Suppressor macrophage treated with lipopolysaccharide for 4 hours (primary cell): ENCODE data around the gene NOS1AP.
"Not testable (repeated sequence)": the region's sequence is repeated elsewhere in the genome, so short reads cannot be mapped to it uniquely, and the experiment has no call there.

Experiments
- DNase-seq: peaks from one replicate; pipeline ENCODE4 v3.0.0-alpha.2; 2020

Gene NOS1AP

DNA sequence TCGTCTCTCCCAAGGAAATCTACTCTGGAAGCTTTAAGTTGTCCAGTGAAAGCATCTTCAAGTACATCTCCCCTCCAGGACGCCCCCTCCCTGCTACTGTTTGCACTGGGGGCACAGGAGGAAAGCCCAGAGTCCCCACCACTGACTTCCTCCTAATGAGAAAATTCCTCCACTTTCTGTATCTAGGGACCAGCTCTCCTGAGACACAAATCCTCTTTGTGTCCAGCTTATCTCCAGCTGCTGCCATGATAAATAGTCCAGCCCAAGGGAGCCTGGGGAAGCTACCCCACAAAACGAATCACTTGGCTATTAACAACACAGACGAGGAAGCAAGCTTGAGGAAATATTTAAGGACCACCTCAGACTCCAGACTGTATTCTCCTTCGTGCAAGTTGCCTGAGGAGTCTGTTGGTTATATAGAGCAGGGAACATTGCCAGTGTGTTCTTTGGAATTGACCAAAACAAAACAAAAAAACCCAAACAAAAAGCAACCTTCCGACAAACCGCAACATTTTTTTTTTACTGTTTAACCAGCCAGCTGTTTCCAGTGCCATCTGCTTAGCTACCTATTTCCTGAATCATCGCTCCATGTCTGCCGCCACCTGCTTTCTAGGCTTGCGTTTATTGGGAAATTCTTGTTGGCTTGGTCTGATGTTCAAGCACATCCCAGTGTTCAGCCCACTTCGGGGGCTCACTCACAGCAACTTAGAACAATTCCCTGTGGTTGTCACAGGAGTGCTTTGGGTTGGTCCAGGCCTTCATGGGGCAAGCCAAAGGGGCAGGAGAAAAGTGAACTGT is 319.7 kb downstream of the NOS1AP start:
- no peak for DNase-seq

DNA sequence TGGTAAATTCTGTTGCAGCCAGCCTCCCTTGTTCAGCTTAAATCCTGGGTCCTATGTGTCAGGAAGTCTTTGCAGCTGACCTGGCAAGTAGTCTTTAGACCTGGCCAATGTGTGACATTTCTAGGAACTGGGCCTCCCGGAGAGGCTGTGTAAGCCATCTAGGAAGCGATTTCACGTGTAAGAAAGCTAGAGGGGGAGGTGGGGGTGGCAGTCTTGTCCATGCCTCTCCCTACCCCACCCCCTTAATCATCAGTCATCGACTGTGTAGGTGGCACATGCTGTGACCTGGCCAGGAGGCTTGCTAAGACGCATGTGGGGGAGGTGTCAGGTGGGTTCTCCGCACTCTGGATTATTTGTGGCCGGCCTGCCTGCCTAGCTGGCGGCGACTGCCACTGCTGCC is 320.5 kb downstream of the NOS1AP start:
- DNase-seq = no peak

DNA sequence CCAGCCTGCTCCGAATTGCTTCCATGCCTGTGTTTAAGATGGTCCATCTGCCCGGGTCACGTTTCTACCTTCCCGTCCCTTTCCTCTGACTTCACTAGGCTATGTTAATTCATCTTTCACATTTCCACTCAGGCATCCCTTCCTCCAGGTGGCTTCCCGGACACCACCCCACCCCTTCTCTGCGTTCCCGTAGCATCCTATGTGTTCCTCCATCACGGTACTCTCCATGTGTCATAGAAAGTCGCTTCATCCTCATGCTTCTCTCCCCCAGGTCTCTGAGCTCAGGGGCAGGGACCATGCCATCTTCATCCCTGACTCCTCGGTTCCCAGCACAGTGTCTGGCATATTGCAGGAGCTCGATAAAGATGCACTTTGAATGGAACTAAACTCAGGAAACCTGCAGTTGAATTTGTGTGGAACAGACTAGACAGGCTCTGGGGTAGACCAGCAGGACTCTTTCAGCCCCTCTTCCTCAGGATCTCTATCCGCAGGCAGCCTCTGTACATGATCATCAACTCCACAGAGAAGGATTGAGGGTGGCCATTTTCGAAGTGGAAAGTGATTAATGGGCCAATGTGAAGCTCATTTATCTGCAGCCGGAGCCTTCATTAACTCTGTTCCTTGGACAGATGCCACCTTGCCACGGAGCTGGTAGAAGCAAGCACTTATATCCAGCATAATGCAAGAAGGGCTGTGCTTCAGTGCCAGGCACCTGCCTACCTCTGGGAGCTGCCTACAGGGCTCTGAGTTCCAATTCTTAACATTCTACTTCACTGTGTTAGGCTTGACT is 321.1 kb downstream of the NOS1AP start:
- no peak for DNase-seq

DNA sequence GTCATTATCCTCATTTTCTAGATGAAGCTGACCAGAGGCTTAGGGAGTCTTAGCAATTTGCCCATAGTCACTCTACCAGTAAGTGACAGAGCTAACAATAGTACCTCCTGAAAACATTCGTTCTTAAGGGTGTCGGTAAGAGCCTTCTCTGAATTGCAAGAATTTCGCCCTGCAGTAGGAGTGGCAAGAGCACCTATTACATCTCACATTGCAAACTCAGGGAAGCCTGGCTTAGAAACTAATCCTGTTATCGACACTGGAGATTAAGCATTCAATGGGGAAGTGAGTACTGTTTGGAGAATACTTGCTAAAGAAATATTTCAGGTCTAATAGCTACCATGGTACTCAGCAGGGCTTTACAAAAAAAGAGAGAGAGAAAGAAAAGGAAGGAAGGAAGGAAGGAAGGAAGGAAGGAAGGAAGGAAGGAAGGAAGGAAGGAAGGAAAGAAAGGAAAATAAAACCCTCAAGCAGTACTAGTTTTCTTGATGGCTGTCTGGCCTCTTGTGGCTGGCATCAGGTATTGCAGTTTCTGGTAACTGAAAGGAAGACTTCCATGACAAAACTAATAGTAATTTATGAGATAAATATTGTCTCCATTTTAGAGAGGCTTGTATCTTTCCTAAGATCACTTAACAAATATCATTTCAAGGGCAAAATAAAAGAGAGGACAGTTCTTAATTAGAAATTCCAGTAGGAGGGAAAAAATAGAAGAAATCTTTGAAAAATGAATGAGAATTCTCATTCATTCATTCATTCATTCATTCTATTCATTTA is 322.5 kb downstream of the NOS1AP start:
- peak; percentile 58 for DNase-seq

DNA sequence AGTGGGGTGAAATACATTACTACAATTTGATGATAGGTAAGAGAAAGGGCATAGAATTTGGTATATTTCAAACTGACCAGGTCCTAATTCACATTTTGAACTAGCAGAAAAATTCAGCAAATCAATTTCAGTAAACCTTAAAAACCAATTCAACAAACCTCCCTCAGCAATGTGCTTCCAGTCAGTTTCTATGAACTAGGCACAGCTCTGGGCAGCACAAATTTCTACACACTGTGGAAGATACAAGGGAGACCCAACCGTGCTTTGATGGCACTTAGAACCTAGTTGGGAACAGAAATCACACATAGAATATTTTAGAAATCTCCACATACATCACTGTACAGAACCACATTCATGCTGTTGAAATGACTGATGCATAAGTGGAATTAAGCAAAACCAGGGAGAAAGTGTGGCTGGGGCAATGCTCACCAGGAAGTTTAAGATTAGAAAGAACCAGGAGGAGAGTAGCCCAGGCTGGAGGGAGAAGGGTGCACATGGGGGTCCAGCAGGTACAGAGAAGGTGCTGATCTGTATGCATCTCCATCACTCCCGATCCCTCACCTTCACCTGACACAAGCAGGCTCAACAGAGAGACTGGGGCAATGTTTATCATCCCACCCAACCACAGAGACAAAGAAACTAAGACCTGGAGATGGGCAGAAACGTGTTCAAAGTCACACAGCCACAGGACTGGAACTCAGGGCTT is 326.9 kb downstream of the NOS1AP start:
- DNase-seq = no peak

DNA sequence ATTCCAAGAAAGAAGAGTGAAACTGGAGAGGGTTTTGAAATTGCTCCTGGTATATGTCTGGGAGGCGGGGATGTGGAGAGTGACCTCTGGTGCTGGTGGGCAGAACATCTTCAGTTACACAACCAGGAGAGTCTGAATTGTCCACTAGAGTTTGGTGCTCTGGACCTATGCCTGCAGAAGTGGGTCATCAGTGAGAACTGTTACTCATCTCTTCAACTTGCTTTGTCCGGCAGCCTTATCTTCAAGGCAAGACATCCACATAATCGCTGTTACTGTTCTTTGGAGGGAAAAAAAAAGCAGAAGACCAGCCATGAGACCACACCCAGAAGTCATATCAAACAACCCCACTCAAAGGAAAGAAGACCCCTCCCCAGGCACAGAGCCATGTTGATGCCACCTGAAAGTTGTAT is 327.6 kb downstream of the NOS1AP start:
- no peak for DNase-seq

DNA sequence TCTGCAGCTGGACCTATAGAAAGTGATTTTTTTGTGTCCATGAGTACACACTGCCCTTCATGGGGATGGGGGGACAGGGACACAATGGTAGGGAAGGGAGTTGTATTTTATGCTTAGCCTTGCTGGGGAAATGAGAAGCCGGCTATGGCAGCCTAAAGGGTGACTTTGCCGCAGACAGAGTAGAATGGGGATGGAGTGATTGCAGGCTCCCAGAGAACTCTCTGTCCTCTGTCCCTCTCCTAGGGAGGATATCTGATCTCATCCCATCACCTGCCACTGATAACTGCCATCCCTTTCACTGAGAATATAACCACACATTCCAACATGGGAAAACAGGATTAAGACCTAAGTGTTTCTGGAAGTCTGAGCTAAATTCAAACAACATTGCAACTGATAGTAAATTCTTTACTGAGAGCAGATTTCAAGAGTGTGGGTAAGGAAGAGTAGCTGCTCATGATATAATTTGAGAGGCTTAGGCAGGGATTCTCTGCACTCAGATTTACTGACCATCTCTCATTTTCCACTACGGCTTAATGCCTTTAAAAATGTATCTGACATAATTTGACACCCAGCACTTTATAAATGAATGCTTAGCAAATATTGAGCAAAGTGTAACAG is 328.6 kb downstream of the NOS1AP start:
- no peak for DNase-seq

DNA sequence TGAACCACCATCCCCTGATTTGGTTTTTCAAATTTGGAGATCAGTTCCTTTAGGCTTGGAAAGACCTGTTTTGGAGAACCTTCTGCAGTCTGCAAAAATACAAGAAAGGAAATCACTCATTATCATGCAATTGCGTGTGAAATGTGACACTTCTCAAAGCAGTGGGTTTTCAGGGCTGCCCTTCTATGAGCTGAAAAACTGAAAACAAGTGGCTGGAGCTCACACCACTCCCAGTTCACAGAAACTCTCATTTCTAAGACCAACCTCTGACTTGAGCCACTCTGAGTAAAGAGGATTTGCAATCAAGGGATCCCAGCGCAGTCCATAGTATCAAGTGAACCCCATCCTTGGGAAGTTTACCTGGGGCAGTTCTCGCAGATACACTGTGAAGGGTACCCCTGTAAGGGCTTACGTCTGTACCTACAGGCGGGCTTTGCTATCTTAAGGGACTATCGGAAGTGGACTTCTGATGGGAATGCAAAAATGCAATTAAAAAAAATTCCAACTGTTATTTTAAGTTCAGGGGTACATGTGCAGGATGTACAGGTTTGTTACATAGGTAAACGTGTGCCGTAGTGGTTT is 329.6 kb downstream of the NOS1AP start:
- no peak for DNase-seq

DNA sequence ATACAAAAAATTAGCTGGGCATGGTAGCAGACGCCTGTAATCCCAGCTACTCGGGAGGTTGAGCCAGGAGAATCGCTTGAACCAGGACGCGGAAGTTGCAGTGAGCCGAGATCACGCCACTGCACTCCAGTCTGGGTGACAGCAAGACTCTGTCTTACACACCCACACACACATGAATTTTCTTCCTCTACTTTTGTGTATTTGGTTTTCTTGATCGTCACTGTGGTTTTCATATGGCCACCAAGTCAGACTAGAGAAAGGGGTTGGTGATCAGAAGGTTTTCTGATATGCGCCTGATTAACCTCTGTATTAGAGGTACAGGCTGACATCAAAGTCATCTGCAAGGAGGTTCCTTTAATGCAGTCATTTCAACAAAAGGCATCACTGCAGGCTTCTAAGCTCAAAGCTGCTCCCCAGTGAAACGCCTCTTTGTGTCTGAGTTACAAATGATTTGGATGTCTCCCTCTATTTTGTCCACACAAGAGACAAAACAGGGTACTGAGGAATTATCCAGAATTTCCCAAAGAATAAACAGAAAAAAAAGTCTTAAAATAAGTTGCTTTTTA is 331.4 kb downstream of the NOS1AP start:
- DNase-seq = no peak

DNA sequence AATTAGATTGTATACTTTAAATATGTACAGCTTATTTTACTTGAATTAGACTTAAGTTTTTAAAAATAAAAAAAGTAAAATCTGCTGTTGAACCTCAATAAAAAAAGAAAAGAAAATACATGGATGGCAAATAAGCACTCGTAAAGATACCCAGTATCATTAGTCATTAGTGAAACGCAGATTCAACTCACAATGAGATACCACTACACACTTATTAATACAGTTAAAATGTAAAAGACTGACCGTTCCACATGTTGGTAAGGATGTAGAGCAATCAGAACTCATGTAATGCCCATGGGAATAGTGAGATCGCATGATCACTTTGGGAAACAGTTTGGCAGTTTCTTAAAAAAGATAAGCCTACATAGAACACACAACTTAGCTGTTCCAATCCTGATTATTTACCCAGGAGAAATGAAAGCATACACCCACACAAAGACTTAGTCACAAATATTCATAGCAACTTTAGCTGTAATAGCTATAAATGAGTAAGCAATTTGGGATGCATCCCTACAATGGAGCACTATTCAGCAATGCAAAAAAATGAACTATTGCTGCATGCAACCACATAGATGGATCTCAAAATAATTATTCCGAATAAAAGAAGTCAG is 335.2 kb downstream of the NOS1AP start:
- DNase-seq = peak; percentile 47

DNA sequence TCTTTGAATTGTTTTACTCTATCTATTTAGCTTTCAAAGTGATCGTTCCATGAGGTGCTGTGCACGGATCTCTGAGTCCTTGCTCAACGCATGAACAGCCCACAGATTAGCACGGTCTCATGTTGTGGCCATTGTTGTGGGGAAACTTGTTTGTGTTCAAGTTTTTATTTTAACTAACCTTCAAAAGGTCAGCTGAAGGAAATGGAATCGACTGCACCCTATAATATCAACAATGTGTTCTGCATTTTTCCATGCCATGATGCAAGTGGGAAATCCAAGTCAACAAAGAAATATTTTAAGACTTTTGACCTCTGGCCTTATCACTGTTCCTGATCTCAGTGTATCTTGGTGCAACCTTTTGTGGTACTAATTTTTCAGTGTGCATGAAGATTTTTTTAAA is 336.3 kb downstream of the NOS1AP start:
- no peak for DNase-seq

DNA sequence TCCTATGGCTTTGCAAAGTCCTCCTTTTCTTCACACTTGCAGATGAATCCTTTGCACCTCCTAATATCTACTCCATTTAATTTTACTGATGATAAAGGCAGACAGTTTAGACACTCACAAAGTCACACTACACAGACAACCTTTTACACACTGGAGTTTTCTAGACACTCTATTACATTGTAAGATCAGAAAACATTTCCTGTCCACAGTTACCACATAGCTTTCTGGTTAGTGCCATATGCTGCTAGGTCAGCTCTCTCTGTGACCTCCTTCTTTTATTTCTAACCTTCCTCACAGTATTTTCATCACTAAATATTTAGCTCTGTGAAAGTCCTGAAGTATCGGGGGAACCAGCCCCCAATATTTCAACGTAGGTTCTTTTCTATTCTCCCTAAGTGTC is 337.3 kb downstream of the NOS1AP start:
- no peak for DNase-seq

DNA sequence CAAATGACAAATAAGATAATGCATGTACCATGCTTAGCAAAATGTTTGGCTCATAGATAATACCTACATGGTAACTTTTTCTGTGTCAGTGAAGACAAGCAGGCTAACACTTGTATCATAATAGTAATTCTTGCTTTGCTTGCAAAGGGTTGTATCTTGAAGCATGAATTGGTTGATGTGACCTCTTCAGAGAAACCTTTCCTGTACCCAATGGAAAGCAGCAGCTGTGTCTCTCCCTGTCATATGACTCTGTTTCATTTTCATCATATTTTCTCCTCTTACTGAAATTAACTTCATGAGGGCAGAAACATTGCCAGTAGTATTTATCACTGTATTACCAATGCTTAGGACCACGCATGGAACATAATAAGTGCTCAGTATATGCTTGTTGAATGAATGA is 338.0 kb downstream of the NOS1AP start:
- no peak for DNase-seq

DNA sequence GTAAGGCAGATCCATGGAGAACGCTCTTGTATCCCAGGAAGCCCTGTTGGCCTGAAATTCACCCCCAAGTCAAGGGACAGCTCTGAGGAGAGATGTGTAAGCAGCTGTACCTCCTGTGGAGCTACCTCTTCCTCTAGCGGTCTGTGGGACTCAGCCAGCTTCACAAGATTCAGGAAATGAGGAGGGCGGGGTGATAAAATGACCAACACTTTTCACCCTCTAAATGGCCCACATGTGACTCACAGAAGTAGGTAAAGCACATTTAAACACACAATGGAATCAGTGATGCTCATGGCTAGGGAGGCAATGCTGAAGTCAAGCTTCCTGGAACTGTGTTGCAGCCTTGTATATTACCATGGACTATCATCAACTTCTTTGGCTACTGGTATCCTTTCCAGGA is 342.5 kb downstream of the NOS1AP start, which contains the start of gene SH2D1B:
Gene SH2D1B (minus strand): TSS at position 135 of the 400 bp plus-strand sequence. CDS start 120 bp downstream, at position 15.
- DNase-seq = no peak

DNA sequence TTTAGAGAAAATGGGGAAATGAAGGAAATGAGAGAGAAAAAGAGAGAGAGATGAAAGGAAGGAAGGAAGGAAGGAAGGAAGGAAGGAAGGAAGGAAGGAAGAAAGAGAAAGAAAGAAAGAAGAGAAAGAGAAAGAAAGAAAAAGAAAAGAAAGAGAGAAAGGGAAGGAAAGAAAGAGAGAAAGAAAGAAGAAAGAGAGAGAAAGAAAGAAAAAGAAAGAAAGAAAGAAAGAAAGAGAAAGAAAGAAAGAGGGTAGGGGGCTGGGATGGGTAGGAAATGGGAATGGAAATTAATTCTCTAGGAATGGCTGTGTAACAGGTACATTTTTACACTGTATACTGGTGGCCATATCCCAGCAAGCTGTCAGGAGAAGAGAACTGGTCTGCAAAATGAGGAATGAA is 346.7 kb downstream of the NOS1AP start:
- no peak for DNase-seq

DNA sequence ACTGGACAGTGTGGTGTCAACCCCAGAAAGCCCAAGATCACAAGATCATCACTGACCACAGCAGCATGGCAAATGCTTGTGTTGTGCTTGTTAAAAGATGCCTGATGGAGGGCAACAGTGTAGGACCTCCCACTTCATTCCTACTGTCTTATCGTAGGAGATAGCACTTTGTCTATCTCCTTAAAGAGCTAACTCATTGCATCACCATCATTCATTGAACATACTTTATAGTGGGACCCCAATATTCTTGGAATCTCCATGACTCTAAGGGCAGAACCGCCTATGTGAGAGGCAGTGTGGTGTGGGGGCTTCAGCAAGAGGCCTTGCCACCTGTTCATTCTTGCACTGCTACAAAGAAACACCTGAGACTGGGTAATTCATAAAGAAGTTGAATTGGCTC is 347.4 kb downstream of the NOS1AP start:
- DNase-seq = no peak

DNA sequence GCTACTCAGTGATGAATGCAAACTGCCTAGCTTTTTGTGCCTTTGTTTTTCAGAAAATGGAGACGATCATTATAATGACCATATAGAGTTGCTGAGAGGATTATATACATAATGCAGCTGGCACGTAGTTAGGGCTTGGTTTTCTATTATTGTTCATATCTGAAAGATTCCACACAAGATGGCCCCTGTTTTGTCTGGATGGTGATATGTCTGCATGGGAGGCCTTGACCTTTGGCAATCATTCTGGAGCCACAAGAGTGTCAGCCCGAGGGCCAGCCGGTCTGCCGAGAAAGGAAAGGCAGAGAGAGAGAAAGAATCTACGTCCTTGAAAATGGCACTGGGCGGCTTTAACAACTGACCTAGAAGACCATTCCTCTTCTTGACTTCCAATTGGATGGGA is 348.2 kb downstream of the NOS1AP start:
- DNase-seq = no peak

DNA sequence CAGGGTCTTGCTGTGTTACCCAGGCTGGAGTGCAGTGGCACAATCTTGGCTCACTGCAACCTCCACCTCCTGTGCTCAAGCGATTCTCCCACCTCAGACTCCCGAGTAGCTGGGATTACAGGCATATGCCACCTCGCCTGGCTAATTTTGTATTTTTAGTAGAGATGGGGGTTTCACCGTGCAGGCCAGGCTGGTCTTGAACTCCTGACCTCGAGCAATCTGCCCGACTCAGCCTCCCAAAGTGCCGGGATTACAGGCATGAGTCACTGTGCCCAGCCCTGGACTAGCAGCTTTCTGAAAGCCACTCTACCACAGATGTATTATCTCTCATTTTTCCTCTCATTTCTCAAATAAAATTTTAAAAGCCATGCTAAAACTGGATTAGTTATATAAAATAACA is 349.1 kb downstream of the NOS1AP start:
- not testable (repeated sequence) for DNase-seq

DNA sequence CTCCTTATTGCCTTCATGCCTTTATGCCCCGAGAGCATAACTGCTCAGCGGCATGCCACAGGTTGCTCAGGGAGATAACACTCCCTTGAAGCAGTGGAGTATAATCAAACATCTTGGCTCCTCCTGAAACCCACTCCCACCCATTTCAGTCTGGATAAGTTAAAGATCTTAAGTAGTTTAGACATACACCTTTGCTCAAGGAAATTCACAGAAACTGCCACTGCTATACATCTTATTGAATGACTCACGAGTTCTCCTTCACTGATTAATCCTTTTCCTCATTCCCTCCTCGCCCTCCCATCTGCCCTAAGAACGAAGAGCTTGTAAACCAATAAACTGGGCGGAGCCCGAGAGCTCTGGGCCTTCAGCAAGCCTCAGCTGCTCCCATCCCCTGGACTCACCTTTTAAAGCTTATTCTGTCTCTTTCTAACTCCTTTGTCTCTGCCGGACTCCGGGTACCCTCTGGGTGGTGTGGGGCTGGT is 350.0 kb downstream of the NOS1AP start:
- not testable (repeated sequence) for DNase-seq
